NK-92 treated with Interleukin-12 subunit alpha and Interleukin-12 subunit beta, amount 100 ng/mL, for 24 hours (cell line): Measurements from ENCODE around the gene SEL1L3.
"Not testable (repeated sequence)": the region's sequence is repeated elsewhere in the genome, so short reads cannot be mapped to it uniquely, and the experiment has no call there.

ENCODE experiments used
- DNase-seq: peaks from one replicate; lab custom pipeline; 2025; lab: John Stamatoyannopoulos, UW

Gene SEL1L3

GRCh38 chr4:25879587-25879986 lies 16.8 kb upstream of the SEL1L3 start:
- no peak for DNase-seq

- no peak for DNase-seq
Measured at GRCh38 chr4:25879091-25879584, 16.4 kb upstream of the SEL1L3 start.

GRCh38 chr4:25878676-25879075 lies 15.9 kb upstream of the SEL1L3 start:
- DNase-seq, result no peak

GRCh38 chr4:25875281-25875745 lies 12.5 kb upstream of the SEL1L3 start:
- DNase-seq, result no peak

- DNase-seq, result no peak
Measured at GRCh38 chr4:25874655-25875054, 11.9 kb upstream of the SEL1L3 start.

GRCh38 chr4:25873632-25874129 lies 10.9 kb upstream of the SEL1L3 start:
- no peak for DNase-seq

- no peak for DNase-seq
Measured at GRCh38 chr4:25872851-25873631, 10.3 kb upstream of the SEL1L3 start.

GRCh38 chr4:25870081-25870480 lies 7.3 kb upstream of the SEL1L3 start:
- DNase-seq, result no peak

- DNase-seq, result no peak
Measured at GRCh38 chr4:25867781-25868294, 5.0 kb upstream of the SEL1L3 start.

GRCh38 chr4:25866401-25866800 lies 3.6 kb upstream of the SEL1L3 start:
- DNase-seq, result not testable (repeated sequence)

GRCh38 chr4:25865586-25865985 lies 2.8 kb upstream of the SEL1L3 start:
- no peak for DNase-seq

GRCh38 chr4:25863831-25864418 lies 1.1 kb upstream of the SEL1L3 start:
- DNase-seq, result no peak

- DNase-seq, result no peak
Measured at GRCh38 chr4:25863347-25863784, 578 bp upstream of the SEL1L3 start.

GRCh38 chr4:25861951-25862410 lies 807 bp downstream of the SEL1L3 start:
- DNase-seq, result peak; percentile 46

GRCh38 chr4:25861280-25861950 lies 1.4 kb downstream of the SEL1L3 start:
- no peak for DNase-seq

- peak; percentile 59 for DNase-seq
Measured at GRCh38 chr4:25860586-25861279, 2.1 kb downstream of the SEL1L3 start.

- DNase-seq, result peak; percentile 43
Measured at GRCh38 chr4:25859429-25860148, 3.2 kb downstream of the SEL1L3 start.

- DNase-seq, result no peak
Measured at GRCh38 chr4:25857851-25858400, 4.9 kb downstream of the SEL1L3 start.

- DNase-seq, result no peak
Measured at GRCh38 chr4:25857403-25857802, 5.4 kb downstream of the SEL1L3 start.

GRCh38 chr4:25856756-25857155 lies 6.0 kb downstream of the SEL1L3 start:
- no peak for DNase-seq

GRCh38 chr4:25852103-25852502 lies 10.7 kb downstream of the SEL1L3 start:
- DNase-seq, result no peak
